ENCODE measurements around the gene ARMH4. TPM values are rescaled to one million over a fixed set of nuclear protein-coding genes. Genes with fewer than 3 reads are reported as not detected.

The ARMH4 gene
- total RNA-seq, 2 donors from 2014 or later: 17.3 to 30.7 TPM

GRCh38 chr14:57970594-57970993 is 181.4 kb downstream of the ARMH4 start:
- Histone ChIP-seq H3K4me3 (ENCODE audit: low read length) (no peak overlapping the region), H3K9ac (ENCODE audit: extremely low read depth, low read length, poor library complexity, severe bottlenecking) (no peak overlapping the region), H3K27ac (ENCODE audit: low read depth, low read length) (no peak overlapping the region), H3K27me3 (ENCODE audit: control insufficient read depth, insufficient read depth, low read length, poor library complexity, severe bottlenecking) (no peaks in the 10 kb centered on the region), H3K9me3 (ENCODE audit: control insufficient read depth, low read length) (no peaks in the 10 kb centered on the region), H3K4me1 (ENCODE audit: control insufficient read depth, insufficient read depth, low read length) (no peaks in the 10 kb centered on the region), H3K36me3 (ENCODE audit: control insufficient read depth, insufficient read depth, low read length) (no peaks in the 10 kb centered on the region)
- Mint-ChIP-seq H3K27me3 (ENCODE audit: insufficient read depth) (no peaks in the 10 kb centered on the region), H3K9me3 (no peaks in the 10 kb centered on the region), H3K27ac (no peak overlapping the region), H3K36me3 (ENCODE audit: low read depth) (no peaks in the 10 kb centered on the region), H3K4me1 (peaks cover 14% of the 10 kb centered on the region), H3K4me3 (no peak overlapping the region)
- WGBS, 2 experiments (ENCODE audit: insufficient coverage in 1 of 2, insufficient read length in 1 of 2): 90 to 94% methylated on average over 3 of the region's 3 CpGs
- no peak for DNase-seq
- TF ChIP-seq CTCF (conservative IDR thresholded peaks at IDR 0.05): no peak

GRCh38 chr14:57970175-57970574 is 181.8 kb downstream of the ARMH4 start:
- Mint-ChIP-seq H3K4me3 (no peak overlapping the region), H3K27ac (no peak overlapping the region), H3K9me3 (no peaks in the 10 kb centered on the region), H3K27me3 (ENCODE audit: insufficient read depth) (no peaks in the 10 kb centered on the region), H3K36me3 (ENCODE audit: low read depth) (no peaks in the 10 kb centered on the region), H3K4me1 (peaks cover 18% of the 10 kb centered on the region)
- no peaks in the 10 kb centered on the region for H3K4me1 ChIP-seq (ENCODE audit: control insufficient read depth, insufficient read depth, low read length)
- H3K27me3 ChIP-seq (ENCODE audit: control insufficient read depth, insufficient read depth, low read length, poor library complexity, severe bottlenecking): no peaks in the 10 kb centered on the region
- H3K4me3 ChIP-seq (ENCODE audit: low read length): no peak overlapping the region
- no peak overlapping the region for H3K27ac ChIP-seq (ENCODE audit: low read depth, low read length)
- no peak for TF ChIP-seq CTCF (conservative IDR thresholded peaks at IDR 0.05)
- no peak for DNase-seq
- WGBS, 2 experiments (ENCODE audit: insufficient coverage in 1 of 2, insufficient read length in 1 of 2): 93 to 100% methylated on average over 2 of the region's 2 CpGs
- H3K36me3 ChIP-seq (ENCODE audit: control insufficient read depth, insufficient read depth, low read length): no peaks in the 10 kb centered on the region
- H3K9me3 ChIP-seq (ENCODE audit: control insufficient read depth, low read length): no peaks in the 10 kb centered on the region
- H3K9ac ChIP-seq (ENCODE audit: extremely low read depth, low read length, poor library complexity, severe bottlenecking): no peak overlapping the region

GRCh38 chr14:57963071-57963470 is 188.9 kb downstream of the ARMH4 start:
- no peaks in the 10 kb centered on the region for H3K36me3 ChIP-seq (ENCODE audit: control insufficient read depth, insufficient read depth, low read length)
- H3K27ac ChIP-seq (ENCODE audit: low read depth, low read length): peak overlapping the region; percentile 90
- Mint-ChIP-seq H3K4me1 (peaks cover 45% of the 10 kb centered on the region), H3K27ac (no peak overlapping the region), H3K4me3 (no peak overlapping the region), H3K9me3 (no peaks in the 10 kb centered on the region), H3K36me3 (ENCODE audit: low read depth) (no peaks in the 10 kb centered on the region), H3K27me3 (ENCODE audit: insufficient read depth) (peaks cover 9% of the 10 kb centered on the region)
- no peak for TF ChIP-seq CTCF (conservative IDR thresholded peaks at IDR 0.05)
- H3K4me3 ChIP-seq (ENCODE audit: low read length): no peak overlapping the region
- no peak overlapping the region for H3K9ac ChIP-seq (ENCODE audit: extremely low read depth, low read length, poor library complexity, severe bottlenecking)
- H3K9me3 ChIP-seq (ENCODE audit: control insufficient read depth, low read length): no peaks in the 10 kb centered on the region
- WGBS, 2 experiments (ENCODE audit: insufficient coverage in 1 of 2, insufficient read length in 1 of 2): 71 to 99% methylated on average over 1 to 2 of the region's 2 CpGs
- no peak for DNase-seq
- H3K27me3 ChIP-seq (ENCODE audit: control insufficient read depth, insufficient read depth, low read length, poor library complexity, severe bottlenecking): peaks cover 10% of the 10 kb centered on the region
- peaks cover 13% of the 10 kb centered on the region for H3K4me1 ChIP-seq (ENCODE audit: control insufficient read depth, insufficient read depth, low read length)
